Measurements from ENCODE around the gene LAPTM5.

The LAPTM5 gene

GRCh38 chr1:30754684-30755171 lies 2.8 kb downstream of the LAPTM5 start:
- no peak for DNase-seq

DNA sequence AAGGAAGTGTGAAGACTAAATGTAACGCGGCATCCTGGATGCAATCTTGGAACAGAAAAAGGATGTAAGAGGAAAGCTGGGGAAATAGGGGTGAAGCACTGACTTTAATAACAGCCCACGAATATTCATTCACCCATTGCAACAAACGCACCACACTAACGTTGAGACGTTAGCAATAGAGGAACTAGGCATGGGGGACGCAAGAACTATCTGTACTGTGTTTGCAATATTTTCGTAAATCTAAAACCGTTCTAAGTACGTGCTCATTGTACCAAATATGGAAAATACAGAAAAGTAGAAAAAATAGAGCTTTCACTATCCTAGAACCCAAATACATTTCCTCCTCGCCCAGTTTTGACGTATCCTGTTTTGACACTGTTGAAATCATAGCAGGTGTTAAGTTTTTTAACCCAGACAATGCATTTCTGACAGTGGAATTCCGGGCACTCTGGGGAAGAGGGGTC lies 3.9 kb downstream of the LAPTM5 start:
- no peak for DNase-seq

GRCh38 chr1:30753118-30753517 lies 4.5 kb downstream of the LAPTM5 start:
- no peak for DNase-seq

DNA sequence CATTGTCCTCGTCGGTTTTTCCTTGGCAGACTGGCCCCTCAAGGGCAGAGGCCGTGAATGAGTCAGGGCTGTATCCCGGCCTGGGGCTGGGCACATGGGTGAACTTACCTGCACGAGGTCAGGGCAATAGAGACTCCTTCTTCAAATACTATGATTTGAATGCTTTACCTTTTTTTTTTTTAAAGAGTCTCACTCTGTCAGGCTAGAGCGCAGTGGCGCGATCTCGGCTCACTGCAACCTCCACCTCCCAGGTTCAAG lies 5.0 kb downstream of the LAPTM5 start:
- no peak for DNase-seq

GRCh38 chr1:30751830-30752650 lies 5.5 kb downstream of the LAPTM5 start:
- DNase-seq: no peak

- DNase-seq: no peak
Measured at GRCh38 chr1:30750731-30751291, 6.8 kb downstream of the LAPTM5 start.

DNA sequence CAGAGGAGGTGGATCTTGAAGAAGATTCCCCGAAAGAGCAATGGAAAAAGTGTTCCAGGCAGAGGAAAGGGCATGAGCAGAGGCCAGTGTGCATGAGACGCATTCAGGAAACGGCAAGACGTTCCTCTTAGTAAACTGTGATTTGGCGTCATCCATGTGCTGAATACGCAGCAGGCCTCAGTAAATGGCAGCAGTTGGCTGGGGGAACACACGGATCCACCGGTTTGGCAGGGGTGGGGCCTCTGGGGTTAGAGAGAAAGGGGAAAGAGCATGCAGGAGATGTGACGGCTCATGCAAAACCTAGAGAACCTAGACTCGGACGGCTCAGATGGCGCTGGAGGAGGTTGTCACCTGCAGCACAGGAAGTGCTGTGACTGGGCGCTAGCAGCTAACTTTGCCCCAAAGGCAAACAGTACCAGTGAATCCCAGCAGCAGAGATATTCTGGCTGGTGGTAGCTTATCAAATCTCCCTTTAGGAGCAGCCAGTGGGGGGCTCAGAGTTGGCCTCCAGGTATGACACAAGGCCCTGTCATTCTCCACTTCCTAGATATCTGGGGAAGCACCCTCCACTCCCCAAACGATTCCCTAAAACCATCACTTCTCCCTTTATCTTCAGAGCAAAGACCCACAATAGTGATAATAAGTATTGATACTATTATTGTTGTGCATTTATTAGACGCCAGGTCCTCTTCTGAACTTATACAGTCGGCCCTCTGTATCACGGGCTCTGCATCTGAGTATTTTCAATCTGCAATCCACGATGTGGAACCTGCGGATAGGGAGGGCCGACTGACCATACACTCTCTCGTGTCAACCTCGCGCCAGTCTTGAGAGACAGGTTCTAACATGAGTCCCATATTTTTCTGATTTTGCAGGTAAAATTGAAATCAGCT lies 7.6 kb downstream of the LAPTM5 start:
- DNase-seq: no peak

DNA sequence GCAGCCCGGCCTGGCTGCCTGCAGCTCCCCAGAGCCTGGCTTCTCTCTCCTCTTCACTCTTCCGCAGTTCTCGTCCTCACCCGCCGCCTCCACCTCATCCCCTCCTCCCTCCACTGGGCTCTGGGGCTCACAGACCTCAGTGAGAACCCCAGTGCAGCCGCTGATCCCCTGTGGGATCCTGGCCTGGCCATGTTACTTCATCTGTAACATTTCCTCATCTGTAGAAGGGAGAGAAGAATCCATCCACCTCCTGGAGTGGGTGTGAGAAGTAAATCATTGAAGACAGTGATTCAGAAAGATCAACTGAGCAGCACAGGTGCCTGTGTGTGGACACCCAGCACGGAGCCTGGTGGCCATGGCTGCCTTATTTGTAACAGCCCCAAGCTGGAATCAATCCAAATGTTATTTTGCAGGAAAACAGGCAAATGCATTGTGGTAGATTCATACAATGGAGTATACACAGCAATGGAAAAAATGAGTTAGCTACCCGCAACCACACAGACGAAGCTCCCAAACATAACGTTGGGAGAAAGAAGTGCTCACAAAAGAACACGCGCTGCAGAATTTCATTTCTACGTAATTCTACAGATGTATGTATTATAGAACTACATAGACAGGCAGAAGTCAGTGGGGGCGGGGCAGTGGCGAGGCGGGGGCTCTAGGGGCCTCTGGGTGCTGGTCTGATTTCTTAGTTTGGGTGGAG lies 8.7 kb downstream of the LAPTM5 start:
- DNase-seq: no peak

DNA sequence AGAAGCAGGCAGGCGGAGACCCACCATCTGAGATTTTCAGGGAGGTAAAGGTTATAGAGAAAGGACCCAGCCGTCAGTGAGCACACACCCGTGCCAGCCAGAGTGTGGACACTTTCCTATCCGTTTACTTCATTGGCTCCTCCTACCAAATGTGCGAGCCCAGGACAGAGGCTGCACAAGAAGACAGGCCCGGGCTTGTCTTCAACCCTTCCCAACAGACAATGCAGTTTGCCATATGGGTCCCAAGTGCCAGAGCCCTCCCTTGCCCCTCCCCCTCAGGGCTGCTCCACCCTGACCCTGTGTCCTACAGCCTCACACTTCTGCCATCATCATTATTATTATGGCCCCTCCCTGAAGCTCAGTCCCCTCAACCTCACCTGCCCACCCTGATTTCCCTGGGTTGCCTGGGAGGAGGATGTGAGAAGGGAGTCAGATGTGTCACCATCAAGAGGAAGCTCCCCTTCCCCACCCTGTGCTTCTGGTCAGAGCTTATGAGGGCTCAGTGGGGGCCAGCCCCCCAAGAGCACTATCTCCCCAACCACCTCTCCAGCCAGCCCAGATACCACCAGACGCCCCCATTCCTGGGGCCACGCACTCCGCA lies 9.4 kb downstream of the LAPTM5 start:
- DNase-seq: no peak

DNA sequence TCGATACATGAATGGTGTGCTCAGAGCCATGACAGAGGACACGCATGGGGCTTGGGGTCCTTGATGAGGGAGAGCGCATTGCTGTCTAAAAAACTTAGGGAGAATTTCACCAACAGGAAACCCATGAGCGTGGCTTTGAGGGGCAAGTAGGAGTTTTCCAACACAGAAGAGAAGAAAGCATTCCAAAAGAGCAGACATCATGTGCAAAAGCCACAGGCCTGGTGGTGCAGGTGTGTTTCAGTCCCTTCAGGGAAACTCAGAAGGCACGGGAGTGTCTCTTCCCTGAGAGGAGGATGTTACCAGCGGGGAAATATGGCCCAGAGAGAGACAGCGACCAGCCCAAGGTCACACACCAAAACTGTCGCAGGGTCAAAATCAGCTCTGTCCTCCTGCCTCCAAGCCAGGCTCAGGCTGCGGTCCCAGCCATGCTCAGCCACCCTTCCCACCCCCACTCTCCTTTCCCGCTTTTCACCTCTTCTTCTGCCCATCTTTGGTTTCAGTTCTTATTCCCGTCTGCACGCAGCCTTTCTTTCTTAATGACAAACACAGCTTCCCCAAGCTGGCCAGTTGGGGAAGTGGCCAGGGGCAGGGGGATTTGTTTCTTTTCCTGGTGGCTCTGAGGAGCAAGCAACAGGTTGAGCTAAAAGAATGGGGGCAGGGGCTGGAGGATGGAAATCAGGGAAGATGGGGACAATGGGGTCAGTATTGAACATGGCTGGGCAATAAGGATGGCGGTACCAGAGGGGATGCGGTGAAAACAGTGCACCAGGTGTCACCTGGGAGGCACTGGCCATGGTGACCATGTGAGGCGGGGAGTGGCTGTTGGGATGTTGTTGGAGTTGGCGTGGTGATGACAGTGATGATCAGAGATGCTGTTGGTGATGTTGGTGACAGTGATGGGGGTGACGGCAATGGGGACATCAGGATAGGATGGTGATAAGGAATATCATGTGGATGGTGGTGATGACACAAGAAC lies 10.3 kb downstream of the LAPTM5 start:
- DNase-seq: no peak

DNA sequence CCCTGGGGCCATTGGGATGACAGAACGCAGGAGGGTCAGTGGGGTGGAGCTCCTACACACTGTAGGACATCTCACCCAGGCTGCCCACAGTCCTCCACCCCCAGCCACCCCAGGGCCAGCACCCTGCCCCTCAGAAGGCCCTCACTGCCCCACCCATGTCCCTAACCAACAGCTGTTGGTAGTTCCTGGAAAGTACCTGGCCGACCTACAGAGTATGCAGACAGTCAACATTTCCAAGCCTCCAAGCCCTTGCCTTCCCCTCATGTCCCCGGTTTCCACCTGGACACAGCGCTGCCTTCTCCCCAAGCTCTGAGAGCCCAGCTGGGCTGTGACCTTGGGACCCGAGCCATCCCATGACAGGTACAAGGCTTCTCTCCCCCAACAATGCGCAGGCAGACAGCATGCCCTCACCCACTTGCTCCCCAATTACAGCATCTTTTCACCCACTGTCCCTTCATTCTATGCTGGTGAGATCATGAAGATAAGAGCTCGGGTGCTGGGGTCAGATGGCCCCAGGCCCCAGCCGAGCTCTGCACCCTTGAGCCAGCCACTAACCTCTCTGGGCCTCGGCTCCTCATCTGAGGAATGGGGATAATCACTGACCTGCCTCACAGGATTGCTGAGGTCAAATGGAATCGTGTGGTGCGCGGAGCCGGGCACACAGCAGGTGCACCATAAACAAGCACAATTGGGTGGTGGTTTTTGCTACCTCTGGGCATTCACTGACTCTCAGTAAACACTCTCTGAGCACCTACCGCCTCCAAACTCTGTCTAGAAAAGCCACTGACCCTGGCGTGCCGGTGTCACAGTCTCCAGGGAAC lies 11.2 kb downstream of the LAPTM5 start:
- DNase-seq: no peak

DNA sequence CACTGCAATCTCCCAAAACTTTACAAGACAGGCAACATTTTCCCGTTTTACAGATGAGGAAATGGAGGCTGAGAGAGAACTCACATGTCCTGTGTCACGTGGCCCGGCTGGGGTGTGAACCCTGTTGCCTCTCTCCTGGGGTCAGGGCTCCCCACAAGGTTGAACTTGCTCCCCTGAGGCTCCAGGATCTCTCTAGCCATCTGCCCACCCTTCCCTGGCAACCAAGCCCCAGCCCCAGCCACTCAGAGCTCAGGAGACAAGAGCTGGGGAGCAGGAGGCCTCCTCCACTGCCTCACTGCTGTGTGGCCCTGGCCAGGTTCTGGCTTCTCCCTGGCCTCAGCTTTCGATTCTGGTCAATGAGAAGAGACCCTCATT lies 11.8 kb downstream of the LAPTM5 start:
- DNase-seq: no peak

DNA sequence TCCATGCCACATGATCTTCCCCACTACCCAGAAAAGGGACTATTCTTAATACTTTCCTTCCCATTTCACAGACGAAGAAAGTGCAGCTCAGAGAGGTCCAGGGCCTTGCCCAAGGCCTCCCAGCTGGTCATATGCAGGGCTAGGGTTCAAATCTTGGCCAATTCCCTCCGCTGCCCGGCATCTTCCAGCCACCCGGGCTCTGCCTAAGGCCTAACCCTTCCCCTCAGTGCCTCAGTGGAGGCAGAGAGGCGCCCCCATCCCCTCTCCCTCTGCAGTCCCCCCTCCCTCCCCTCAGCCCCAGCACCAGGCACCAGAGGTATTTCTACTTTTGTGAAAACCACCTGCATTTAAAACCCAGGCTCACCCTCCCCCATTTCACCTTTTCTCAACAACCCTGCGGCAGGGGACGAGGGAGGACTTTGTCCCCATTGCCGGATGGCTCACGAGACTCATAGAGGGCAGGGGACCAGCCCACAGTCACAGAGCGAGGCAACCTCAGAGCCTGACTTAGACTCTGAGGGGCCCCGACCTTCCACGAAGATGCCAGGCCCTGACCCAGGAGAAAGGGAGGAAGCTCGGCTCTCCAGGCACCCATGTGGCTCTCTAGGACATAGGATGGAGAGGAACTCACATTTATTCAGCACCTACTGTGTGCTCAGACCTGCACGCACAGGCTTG lies 12.3 kb downstream of the LAPTM5 start:
- no peak for DNase-seq

- no peak for DNase-seq
Measured at GRCh38 chr1:30744060-30744756, 13.4 kb downstream of the LAPTM5 start.

DNA sequence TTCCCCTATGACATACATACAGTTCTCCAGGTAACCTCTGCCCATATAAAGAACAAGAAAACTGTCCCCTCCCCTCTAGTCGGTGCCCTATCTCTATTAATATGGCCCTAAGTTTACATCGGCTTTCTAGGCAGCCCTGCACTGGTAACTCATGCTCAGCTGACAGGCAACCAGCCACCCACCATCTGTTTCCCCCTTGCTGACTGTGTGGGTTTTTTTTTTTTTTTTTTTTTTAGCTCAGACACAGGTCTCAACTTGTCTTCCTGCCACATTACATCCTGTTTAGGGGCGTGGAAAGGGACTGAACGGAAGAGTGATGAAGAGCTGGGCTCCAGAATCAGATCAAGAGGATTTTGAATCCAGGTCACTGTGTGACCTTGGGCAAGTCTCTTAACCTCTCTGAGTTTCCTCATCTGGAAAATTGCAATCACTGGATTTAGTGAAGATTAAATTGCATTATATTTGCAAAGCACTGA lies 14.0 kb downstream of the LAPTM5 start:
- DNase-seq: no peak

DNA sequence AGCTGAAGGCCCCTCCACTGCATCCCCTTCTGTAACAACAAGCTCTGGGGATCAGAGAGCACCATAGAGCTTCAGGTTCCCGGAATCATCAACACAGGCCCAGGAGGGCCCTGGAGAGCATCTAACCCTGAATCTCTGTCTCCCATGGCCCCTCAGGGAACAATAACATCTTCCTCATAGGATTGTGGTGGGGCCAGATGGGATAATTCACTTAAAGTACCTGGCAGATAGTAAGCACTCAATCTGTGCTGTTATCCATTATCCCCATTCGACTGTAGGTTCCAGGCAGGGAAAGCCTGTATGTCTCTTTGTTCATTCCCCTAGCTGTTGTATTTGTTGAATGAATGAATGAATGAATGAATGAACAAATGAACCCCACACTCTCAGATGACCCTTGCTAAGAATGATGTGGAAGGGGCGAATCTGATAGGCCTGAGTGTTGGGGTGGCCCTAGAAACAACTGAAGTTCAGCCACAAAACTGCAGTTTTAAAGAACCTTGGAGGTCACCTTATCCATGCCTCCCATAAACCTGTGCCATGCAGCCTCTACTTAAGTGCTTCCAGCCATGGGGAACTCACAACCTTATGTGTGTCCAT lies 14.5 kb downstream of the LAPTM5 start:
- no peak for DNase-seq

GRCh38 chr1:30742300-30742962 lies 15.1 kb downstream of the LAPTM5 start:
- DNase-seq: no peak

GRCh38 chr1:30741239-30741894 lies 16.2 kb downstream of the LAPTM5 start:
- DNase-seq: no peak

Measured in NCI-H1092 treated with DMSO at 0.1 percent for 48 hours (cell line).